H4 (cell line): Measurements from ENCODE around the gene ARHGEF39. TPM values are rescaled to one million over a fixed set of nuclear protein-coding genes. Genes with fewer than 3 reads are reported as not detected.
"Not testable (repeated sequence)": the region's sequence is repeated elsewhere in the genome, so short reads cannot be mapped to it uniquely, and the experiment has no call there.

ENCODE experiments used
- DNase-seq: peaks from one replicate; pipeline ENCODE4 v3.0.0-alpha.2; 2015; ENCODE audit warnings: low spot score
- total RNA-seq: library from RNA; depleted of rRNA; stranded (reverse); fragments of >200 nt; shearing (Covaris generic); gene quantifications from 2 replicates; pipeline ENCODE4 v1.2.3, GENCODE V29; 2014; rRNA removed

The ARHGEF39 gene
- total RNA-seq, 1 experiment from 2014 or later, result 16.9 TPM

- DNase-seq, result no peak
Observed at GRCh38 chr9:35619800-35620158, 45.2 kb downstream of the ARHGEF39 start.

- DNase-seq, result no peak
Observed at GRCh38 chr9:35618854-35619799, 45.9 kb downstream of the ARHGEF39 start.

- DNase-seq, result no peak
Observed at GRCh38 chr9:35618325-35618727, 46.7 kb downstream of the ARHGEF39 start, which contains the start of gene CD72. Gene CD72 (minus strand): TSS chr9:35618413. CDS start chr9:35618303, 110 bp downstream.

DNA sequence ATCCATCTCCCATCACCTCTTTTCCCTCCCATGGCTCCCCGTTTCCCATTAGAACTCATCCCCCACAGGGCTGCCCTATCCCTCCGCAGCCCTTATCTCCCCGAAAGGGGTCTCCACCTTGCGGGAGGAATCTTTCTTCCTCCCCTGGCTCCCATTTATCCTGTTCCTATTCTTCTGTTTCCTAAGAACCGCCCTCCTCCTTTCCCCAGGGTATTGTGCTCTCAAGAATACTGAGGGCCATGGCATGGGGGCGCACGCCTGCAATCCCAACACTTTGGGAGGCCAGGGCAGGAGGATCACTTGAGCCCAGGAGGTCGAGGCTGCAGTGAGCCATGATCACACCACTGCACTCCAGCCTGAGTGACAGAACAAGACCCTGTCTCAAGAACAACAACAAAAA, 47.4 kb downstream of the ARHGEF39 start:
- DNase-seq, result no peak

GRCh38 chr9:35616681-35617459, 48.1 kb downstream of the ARHGEF39 start:
- no peak for DNase-seq

- no peak for DNase-seq
Observed at GRCh38 chr9:35615981-35616680, 48.9 kb downstream of the ARHGEF39 start.

- DNase-seq, result no peak
Observed at GRCh38 chr9:35612843-35613242, 52.2 kb downstream of the ARHGEF39 start.

GRCh38 chr9:35612066-35612465, 52.9 kb downstream of the ARHGEF39 start:
- DNase-seq, result not testable (repeated sequence)

DNA sequence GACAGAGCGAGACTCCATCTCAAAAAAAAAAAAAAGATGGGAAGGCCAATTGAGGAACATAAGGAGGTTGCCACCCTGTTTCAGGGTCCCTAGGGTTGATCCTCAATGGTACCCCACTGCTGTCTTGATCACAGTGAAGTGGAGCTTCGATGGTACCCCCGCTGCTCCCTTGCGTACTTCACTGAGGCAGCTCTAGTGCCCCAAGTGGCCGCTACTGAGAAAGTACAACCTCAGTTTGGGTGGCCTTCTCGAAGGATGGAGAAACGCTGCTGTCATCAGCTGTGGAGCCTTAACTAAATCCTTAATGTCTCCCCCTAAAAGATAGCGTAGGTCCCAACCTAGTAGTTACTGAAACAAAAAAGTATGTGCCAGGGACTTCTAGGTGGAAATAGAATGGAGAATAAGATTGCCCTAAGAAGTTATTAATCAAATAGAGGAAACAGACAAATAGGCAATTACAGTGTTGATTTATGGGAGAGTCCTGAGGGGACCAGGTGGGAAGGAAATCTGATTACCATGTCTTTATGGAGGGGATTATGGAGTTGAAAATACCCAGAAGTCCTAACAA, 53.7 kb downstream of the ARHGEF39 start:
- no peak for DNase-seq

DNA sequence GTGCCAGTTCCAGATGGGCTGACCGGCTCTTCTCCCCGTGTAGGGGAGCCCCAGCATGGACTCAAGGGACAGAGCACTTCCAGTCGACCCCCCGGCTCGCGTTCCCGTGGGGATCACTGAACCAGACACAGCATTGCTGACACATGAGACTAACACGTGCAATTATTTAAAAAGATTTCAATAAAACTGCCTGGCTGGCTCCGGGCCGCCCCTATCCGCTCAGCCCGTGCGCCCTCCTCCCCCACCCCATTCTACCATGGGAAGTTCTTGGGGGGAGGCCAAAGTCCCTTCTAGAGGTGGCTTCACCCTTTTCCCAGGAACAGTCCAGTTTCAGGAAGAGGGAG, 55.2 kb downstream of the ARHGEF39 start:
- no peak for DNase-seq

Other genes with a start within 250 kb of the ARHGEF39 start
- 6.2 and 8.7 TPM in 2 replicates for gene RUSC2, start 175.1 kb downstream of the ARHGEF39 start, total RNA-seq
- gene TESK1, start 59.9 kb downstream of the ARHGEF39 start, total RNA-seq, result 5.4 and 8.0 TPM in 2 replicates
- 0.53 and 1.2 TPM in 2 replicates for gene CD72, start 46.8 kb downstream of the ARHGEF39 start, total RNA-seq
- gene SIT1, start 14.3 kb downstream of the ARHGEF39 start, total RNA-seq, result not detected in 2 replicates
- gene RMRP, start 7.2 kb downstream of the ARHGEF39 start, total RNA-seq, result 4,639 and 15,849 TPM in 2 replicates
- 6.3 and 7.9 TPM in 2 replicates for gene CCDC107, start 6.9 kb downstream of the ARHGEF39 start, total RNA-seq
- 1.3 and 2.1 TPM in 2 replicates for gene CA9, start 8.7 kb upstream of the ARHGEF39 start, total RNA-seq
- 2.7 and 3.9 TPM in 2 replicates for gene TPM2, start 24.7 kb upstream of the ARHGEF39 start, total RNA-seq
- gene TLN1, start 67.0 kb upstream of the ARHGEF39 start, total RNA-seq, result 71.2 and 95.8 TPM in 2 replicates
- 115 and 121 TPM in 2 replicates for gene CREB3, start 67.5 kb upstream of the ARHGEF39 start, total RNA-seq
- 16.9 and 21.5 TPM in 2 replicates for gene GBA2, start 84.0 kb upstream of the ARHGEF39 start, total RNA-seq
- gene RGP1, start 84.1 kb upstream of the ARHGEF39 start, total RNA-seq, result 16.4 and 18.6 TPM in 2 replicates
- gene MSMP, start 89.1 kb upstream of the ARHGEF39 start, total RNA-seq, result not detected in 2 replicates
- 0.25 and 2.9 TPM in 2 replicates for gene NPR2, start 126.4 kb upstream of the ARHGEF39 start, total RNA-seq
- 0.99 TPM in 2 replicates for gene SPAG8, start 147.1 kb upstream of the ARHGEF39 start, total RNA-seq
- gene HINT2, start 149.8 kb upstream of the ARHGEF39 start, total RNA-seq, result 88.2 and 95.4 TPM in 2 replicates
- not detected in 2 replicates for gene FAM221B, start 163.5 kb upstream of the ARHGEF39 start, total RNA-seq
- gene TMEM8B, start 164.0 kb upstream of the ARHGEF39 start, total RNA-seq, result 2.1 and 4.2 TPM in 2 replicates
- not detected in 2 replicates for gene OR13J1, start 205.2 kb upstream of the ARHGEF39 start, total RNA-seq
- gene HRCT1, start 241.0 kb upstream of the ARHGEF39 start, total RNA-seq, result 0.41 TPM in 1 of 2 replicates, not detected in the other
- 0.12 and 0.27 TPM in 2 replicates for gene SPAAR, start 244.3 kb upstream of the ARHGEF39 start, total RNA-seq